HCT116 (cell line): Measurements from ENCODE around the gene ATAD1.

Experiments used
- EZH2 ChIP-seq: fragments of 200-600 bp; sonication (generic); IDR thresholded peaks from 2 replicates; pipeline ENCODE4 v1.6.1; 2017; ENCODE audit warnings: antibody characterized with exemption, mixed run types
- EZH2phosphoT487 ChIP-seq: fragments of 200-600 bp; IDR thresholded peaks from 2 replicates; pipeline ENCODE4 v1.6.1; 2018; ENCODE audit warnings: antibody characterized with exemption, borderline replicate concordance
- FOSL1 ChIP-seq: IDR thresholded peaks from 2 replicates; pipeline ENCODE4 v1.6.1; 2012; ENCODE audit warnings: low read depth
- JUND ChIP-seq: IDR thresholded peaks from 2 replicates; pipeline ENCODE4 v1.6.1; 2012
- POLR2A ChIP-seq: IDR thresholded peaks from 2 replicates; pipeline ENCODE4 v1.7.0; 2011; ENCODE audit warnings: borderline replicate concordance; ENCODE audit not compliant: insufficient read depth, insufficient read length; ENCODE audit errors: extremely low read depth
- POLR2AphosphoS5 ChIP-seq: IDR thresholded peaks from 2 replicates; pipeline ENCODE4 v1.6.1; 2011; ENCODE audit warnings: mild to moderate bottlenecking, low read depth, low read length, moderate library complexity
- RAD21 ChIP-seq: IDR thresholded peaks from 2 replicates; pipeline ENCODE4 v1.6.1; 2012; ENCODE audit warnings: low read depth, mild to moderate bottlenecking
- SP1 ChIP-seq: IDR thresholded peaks from 2 replicates; pipeline ENCODE4 v1.6.1; 2012; ENCODE audit warnings: low read depth
- TF ChIP-seq, protein P1 (sequence below): IDR thresholded peaks from 2 replicates; pipeline ENCODE4 v1.6.1; 2012
- TF ChIP-seq, protein P2 (sequence below): IDR thresholded peaks from 2 replicates; pipeline ENCODE4 v1.6.1; 2012
- TF ChIP-seq, protein P3 (sequence below), 3 experiments: fragments of 200-600 bp in 1 of 3; sonication (generic) in 1 of 3; IDR thresholded peaks in 2 of 3; conservative IDR thresholded peaks in 1 of 3; 2 replicates each; pipeline ENCODE4 v1.5.1; 2012 to 2017; ENCODE audit warnings: low read depth in 2 of 3, low read length in 2 of 3, antibody characterized with exemption in 1 of 3, borderline replicate concordance in 1 of 3, control low read depth in 1 of 3, mild to moderate bottlenecking in 1 of 3, mixed read lengths in 1 of 3, mixed run types in 1 of 3, moderate library complexity in 1 of 3; ENCODE audit not compliant: insufficient read depth in 1 of 3

DNA sequence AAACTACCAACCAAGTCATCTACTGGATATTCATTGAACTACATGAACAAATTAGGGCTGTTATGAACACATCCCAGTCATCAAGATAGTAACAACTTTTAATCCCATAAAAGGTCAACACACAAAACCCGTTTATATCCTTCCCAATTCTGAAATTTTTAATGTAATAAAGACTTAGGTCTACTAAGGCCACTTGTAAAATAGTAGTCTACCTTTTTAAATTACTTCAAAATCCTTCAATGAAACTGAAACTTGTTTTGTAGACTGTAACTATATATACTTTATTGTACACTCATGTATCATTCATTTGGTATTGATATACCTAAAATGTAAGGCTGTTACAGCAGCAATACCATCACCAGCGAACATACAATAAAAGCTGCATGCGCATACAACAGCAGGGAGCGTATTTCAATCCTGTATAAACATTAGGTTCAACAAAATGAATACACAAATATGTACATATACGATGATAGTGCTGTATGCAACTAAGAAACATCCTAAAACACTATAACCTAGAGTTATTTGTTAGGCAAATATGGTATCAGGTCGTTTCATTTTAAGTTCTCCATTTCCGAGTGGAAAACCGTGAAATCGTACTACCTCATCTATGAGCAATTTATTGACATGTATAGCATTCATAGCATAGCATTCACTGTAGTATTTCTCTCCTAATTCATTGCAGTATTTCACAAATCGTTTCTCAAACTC is 973 bp downstream of the ATAD1 start:
- TF ChIP-seq POLR2A (no peak), SP1 (no peak), JUND (no peak), POLR2AphosphoS5 (no peak), EZH2 (no peak), FOSL1 (no peak), EZH2phosphoT487 (no peak), RAD21 (no peak)
- TF ChIP-seq, protein P1, sequence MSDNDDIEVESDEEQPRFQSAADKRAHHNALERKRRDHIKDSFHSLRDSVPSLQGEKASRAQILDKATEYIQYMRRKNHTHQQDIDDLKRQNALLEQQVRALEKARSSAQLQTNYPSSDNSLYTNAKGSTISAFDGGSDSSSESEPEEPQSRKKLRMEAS = no peak
- TF ChIP-seq, protein P2, sequence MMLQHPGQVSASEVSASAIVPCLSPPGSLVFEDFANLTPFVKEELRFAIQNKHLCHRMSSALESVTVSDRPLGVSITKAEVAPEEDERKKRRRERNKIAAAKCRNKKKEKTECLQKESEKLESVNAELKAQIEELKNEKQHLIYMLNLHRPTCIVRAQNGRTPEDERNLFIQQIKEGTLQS = no peak
- TF ChIP-seq, protein P3, sequence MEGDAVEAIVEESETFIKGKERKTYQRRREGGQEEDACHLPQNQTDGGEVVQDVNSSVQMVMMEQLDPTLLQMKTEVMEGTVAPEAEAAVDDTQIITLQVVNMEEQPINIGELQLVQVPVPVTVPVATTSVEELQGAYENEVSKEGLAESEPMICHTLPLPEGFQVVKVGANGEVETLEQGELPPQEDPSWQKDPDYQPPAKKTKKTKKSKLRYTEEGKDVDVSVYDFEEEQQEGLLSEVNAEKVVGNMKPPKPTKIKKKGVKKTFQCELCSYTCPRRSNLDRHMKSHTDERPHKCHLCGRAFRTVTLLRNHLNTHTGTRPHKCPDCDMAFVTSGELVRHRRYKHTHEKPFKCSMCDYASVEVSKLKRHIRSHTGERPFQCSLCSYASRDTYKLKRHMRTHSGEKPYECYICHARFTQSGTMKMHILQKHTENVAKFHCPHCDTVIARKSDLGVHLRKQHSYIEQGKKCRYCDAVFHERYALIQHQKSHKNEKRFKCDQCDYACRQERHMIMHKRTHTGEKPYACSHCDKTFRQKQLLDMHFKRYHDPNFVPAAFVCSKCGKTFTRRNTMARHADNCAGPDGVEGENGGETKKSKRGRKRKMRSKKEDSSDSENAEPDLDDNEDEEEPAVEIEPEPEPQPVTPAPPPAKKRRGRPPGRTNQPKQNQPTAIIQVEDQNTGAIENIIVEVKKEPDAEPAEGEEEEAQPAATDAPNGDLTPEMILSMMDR (IDR thresholded peaks at IDR 0.05 in 2 of 3, conservative IDR thresholded peaks at IDR 0.05 in 1 of 3; ENCODE audit: borderline replicate concordance in 1 of 3, insufficient read depth in 1 of 3, low read depth in 2 of 3, low read length in 2 of 3) = no peak
